Astrocyte (in vitro differentiated cells and primary cell): Measurements from ENCODE around the gene ANKRD33B.

Experiments
- CTCF ChIP-seq: IDR thresholded peaks from 2 replicates; pipeline ENCODE4 v1.5.1; 2011; ENCODE audit warnings: low read depth, mild to moderate bottlenecking, inconsistent platforms, low read length, moderate library complexity; ENCODE audit not compliant: insufficient read depth
- EZH2 ChIP-seq: IDR thresholded peaks from 2 replicates; pipeline ENCODE4 v1.6.1; 2012; ENCODE audit warnings: mild to moderate bottlenecking, low read length, inconsistent platforms; ENCODE audit not compliant: insufficient read depth

GRCh38 chr5:10666531-10667299 lies 102.8 kb downstream of the ANKRD33B start:
- TF ChIP-seq CTCF (no peak), EZH2 (no peak)
